Transverse colon (tissue), 4 donors: Measurements from ENCODE around the gene NRBF2. TPM values are rescaled to one million over a fixed set of nuclear protein-coding genes. Genes with fewer than 3 reads are reported as not detected.
"Not testable (repeated sequence)": the region's sequence is repeated elsewhere in the genome, so short reads cannot be mapped to it uniquely, and the experiment has no call there.

Experiments used
- DNase-seq: peaks from one replicate; pipeline ENCODE4 v3.0.0-alpha.2; 2019
- H3K27ac ChIP-seq, 4 donors: fragments of 200-600 bp; sonication (generic); 2 replicates each; pipeline ENCODE4 v1.5.1; 2016 to 2018; ENCODE audit warnings: inconsistent platforms in 4 of 4
- H3K27me3 ChIP-seq: fragments of 200-600 bp; sonication (generic); 2 replicates; pipeline ENCODE4 v1.5.1; 2017; ENCODE audit warnings: inconsistent platforms
- H3K36me3 ChIP-seq, 4 donors: fragments of 200-600 bp; sonication (generic); 2 replicates each; pipeline ENCODE4 v1.5.1; 2017 to 2019; ENCODE audit warnings: inconsistent platforms in 4 of 4
- H3K4me1 ChIP-seq, 4 donors: fragments of 200-600 bp; sonication (generic); 2 replicates each; pipeline ENCODE4 v1.5.1; 2017 to 2020; ENCODE audit warnings: inconsistent platforms in 4 of 4
- H3K4me3 ChIP-seq, 4 donors: fragments of 200-600 bp; sonication (generic); 1 replicate in 1 of 4; 2 replicates in 3 of 4; pipeline versions ENCODE4 v1.5.1 to v1.6.1; 2017 to 2019; ENCODE audit warnings: inconsistent platforms in 4 of 4
- H3K9me3 ChIP-seq, 2 donors: fragments of 200-600 bp; sonication (generic); 2 replicates each; pipeline ENCODE4 v1.5.1; 2017 to 2019; ENCODE audit warnings: inconsistent platforms in 2 of 2
- CTCF ChIP-seq, 5 experiments: fragments of 200-600 bp in 3 of 5; fragments of 450-650 bp in 2 of 5; sonication (generic) in 3 of 5; IDR thresholded peaks; 1 replicate in 2 of 5; 2 replicates in 3 of 5; pipeline ENCODE4 v1.5.1; 2016 to 2017; ENCODE audit warnings: antibody characterized with exemption in 5 of 5, inconsistent platforms in 3 of 5, mild to moderate bottlenecking in 2 of 5, moderate library complexity in 1 of 5
- EP300 ChIP-seq: sonication (generic); formaldehyde crosslinking; IDR thresholded peaks from one replicate; pipeline ENCODE4 v1.6.1; 2017; ENCODE audit warnings: antibody characterized with exemption, low read depth
- POLR2A ChIP-seq: fragments of 450-650 bp; IDR thresholded peaks from one replicate; pipeline ENCODE4 v1.6.1; 2016; ENCODE audit warnings: antibody characterized with exemption, mild to moderate bottlenecking, moderate library complexity
- POLR2AphosphoS5 ChIP-seq, 3 donors: sonication (generic); formaldehyde crosslinking; IDR thresholded peaks; one replicate each; pipeline ENCODE4 v1.6.1; 2016; ENCODE audit warnings: antibody characterized with exemption in 3 of 3
- WGBS, 2 donors: methylation state at CpG; one replicate each; pipeline ENCODE4 v1.1.5; 2018; ENCODE audit warnings: low coverage in 1 of 2; 5-methylcytosine and 5-hydroxymethylcytosine counted together
- in situ Hi-C, 4 donors: fragments of 200-750 bp; cut with MboI; loops; one replicate each; pipeline versions ENCODE4 v1.15.0 to v1.15.1; 2017; ENCODE audit warnings: low sequenced_read_pairs in 3 of 4, low pct_ligation_motif_present in 1 of 4, low pct_unique_long_range_greater_than_20kb in 1 of 4
- intact Hi-C: fragments of 100-400 bp; cut with DNase I; formaldehyde crosslinking; loops from one replicate; pipeline ENCODE4 v1.15.1; 2023; ENCODE audit warnings: low total_unique reads
- total RNA-seq, 4 donors: library from RNA; depleted of rRNA; stranded (reverse); fragments of >200 nt; gene quantifications; one replicate each; pipeline ENCODE4 v1.1.0, GENCODE V29; 2016

The NRBF2 gene
- 10 to 100 TPM in 3 of 4 donors, 1 to 10 TPM in 1; 1.4 to 21.3 (median 17.6) TPM for total RNA-seq

GRCh38 chr10:63133056-63133820 lies at the start of gene NRBF2:
Gene NRBF2 (plus strand): TSS chr10:63133328. CDS start chr10:63133471, 143 bp downstream.
- TF ChIP-seq POLR2A (peak; percentile 98), POLR2AphosphoS5 (IDR thresholded peaks at IDR 0.05) (peak; percentile 96 to 98 (median 98)), CTCF (IDR thresholded peaks at IDR 0.05) (peak in 2 of 5 experiments; percentile 3 to 9), EP300 (peak; percentile 10)
- in situ Hi-C loops: no loop called here
- intact Hi-C loops: no loop called here

DNA sequence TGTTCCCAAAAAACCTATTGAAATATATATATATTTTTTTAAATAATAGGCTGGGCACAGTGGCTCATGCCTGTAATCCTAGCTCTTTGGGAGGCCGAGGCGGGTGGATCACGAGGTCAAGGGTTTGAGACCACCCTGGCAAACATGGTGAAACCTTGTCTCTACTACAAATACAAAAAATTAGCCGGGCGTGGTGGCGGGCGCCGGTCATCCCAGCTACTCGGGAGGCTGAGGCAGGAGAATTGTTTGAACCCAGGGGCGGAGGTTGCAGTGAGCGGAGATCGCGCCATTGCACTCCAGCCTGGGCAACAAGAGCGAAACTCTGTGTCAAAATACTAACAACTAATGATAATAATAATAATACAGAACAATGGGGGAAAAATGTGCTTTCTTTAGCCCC lies 49.7 kb upstream of the NRBF2 start:
- H3K4me1 ChIP-seq, H3K4me3 ChIP-seq, DNase-seq, H3K36me3 ChIP-seq, H3K9me3 ChIP-seq, H3K27me3 ChIP-seq, H3K27ac ChIP-seq: not testable (repeated sequence)
- in situ Hi-C loops (loop anchor here (10.0 to 25.0 kb wide), 3 partner anchors 489 to 646 kb away; no protein-coding TSS in a partner anchor), intact Hi-C loops (loop anchor here (10.0 kb wide), 1 partner anchor 489 kb away; no protein-coding TSS in a partner anchor)
- 89 to 92% methylated on average over 6 to 14 of the region's 14 CpGs for WGBS, 2 donors

More at GRCh38 chr10:63133056-63133820, at the start of gene NRBF2:
- Histone ChIP-seq H3K9me3 (no peaks in the 10 kb centered on the region), H3K36me3 (no peaks in the 10 kb centered on the region), H3K4me1 (peaks cover 13 to 37% (median 16%) of the 10 kb centered on the region in 4 donors), H3K4me3 (peak within 1 kb of the TSS; percentile 70 to 97 (median 75)), H3K27me3 (no peaks in the 10 kb centered on the region), H3K27ac (peak within 1 kb of the TSS; percentile 87 to 99 (median 93))
- WGBS, 2 donors: 0 to 2% methylated on average over 6 to 28 of the region's 55 CpGs
- DNase-seq: peak; percentile 98

DNA sequence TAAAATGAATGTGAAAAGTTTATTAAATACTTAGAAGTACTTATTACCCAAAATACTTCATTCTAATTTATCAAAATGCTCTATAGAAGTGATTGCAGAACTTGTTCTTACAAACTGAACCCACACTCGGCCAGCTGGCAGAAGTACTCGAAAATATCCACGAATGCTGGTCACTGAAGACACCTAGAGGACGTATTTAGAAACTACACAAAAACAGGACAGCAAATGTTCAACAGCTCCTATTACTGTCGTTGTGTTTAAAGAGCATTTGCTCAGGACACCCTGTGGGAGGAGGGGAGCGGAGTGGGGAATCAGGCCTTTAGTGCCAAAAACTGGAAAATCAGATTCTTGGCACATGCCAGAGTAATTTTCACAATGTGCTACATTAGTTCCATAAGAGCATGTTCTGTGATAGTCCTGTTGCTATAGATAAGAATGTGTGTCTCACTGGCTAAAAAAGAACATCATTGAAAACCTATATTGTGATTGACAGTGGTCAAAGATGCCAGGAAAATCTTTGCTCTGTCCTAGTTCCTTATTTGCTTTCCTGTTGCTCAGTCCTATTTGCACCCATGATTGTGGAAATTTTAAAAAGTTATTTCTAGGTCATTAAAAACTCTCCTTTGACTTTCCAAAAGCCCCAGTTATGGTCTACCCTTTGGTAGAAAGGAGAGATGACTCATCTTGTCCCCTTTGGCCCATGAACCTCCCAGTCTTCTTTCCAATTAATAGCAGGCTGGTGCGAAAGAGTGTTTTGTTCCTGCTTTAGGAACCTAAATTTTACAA lies 49.0 kb upstream of the NRBF2 start:
- H3K36me3 ChIP-seq: no peaks in the 10 kb centered on the region
- TF ChIP-seq CTCF (IDR thresholded peaks at IDR 0.05): peak; percentile 62 to 73 (median 67)
- no peak for TF ChIP-seq POLR2AphosphoS5 (IDR thresholded peaks at IDR 0.05)
- no peak overlapping the region for H3K4me3 ChIP-seq
- 15 to 17% methylated on average over 5 to 7 of the region's 7 CpGs for WGBS, 2 donors
- peak; percentile 51 for DNase-seq
- in situ Hi-C loops: loop anchor here (10.0 to 25.0 kb wide), 3 partner anchors 489 to 647 kb away; no protein-coding TSS in a partner anchor
- H3K27me3 ChIP-seq: no peaks in the 10 kb centered on the region
- intact Hi-C loops: loop anchor here (10.0 kb wide), 1 partner anchor 489 kb away; no protein-coding TSS in a partner anchor
- no peaks in the 10 kb centered on the region for H3K4me1 ChIP-seq
- H3K27ac ChIP-seq: peak overlapping the region in 1 of 4 donors; percentile 18
- no peaks in the 10 kb centered on the region for H3K9me3 ChIP-seq

DNA sequence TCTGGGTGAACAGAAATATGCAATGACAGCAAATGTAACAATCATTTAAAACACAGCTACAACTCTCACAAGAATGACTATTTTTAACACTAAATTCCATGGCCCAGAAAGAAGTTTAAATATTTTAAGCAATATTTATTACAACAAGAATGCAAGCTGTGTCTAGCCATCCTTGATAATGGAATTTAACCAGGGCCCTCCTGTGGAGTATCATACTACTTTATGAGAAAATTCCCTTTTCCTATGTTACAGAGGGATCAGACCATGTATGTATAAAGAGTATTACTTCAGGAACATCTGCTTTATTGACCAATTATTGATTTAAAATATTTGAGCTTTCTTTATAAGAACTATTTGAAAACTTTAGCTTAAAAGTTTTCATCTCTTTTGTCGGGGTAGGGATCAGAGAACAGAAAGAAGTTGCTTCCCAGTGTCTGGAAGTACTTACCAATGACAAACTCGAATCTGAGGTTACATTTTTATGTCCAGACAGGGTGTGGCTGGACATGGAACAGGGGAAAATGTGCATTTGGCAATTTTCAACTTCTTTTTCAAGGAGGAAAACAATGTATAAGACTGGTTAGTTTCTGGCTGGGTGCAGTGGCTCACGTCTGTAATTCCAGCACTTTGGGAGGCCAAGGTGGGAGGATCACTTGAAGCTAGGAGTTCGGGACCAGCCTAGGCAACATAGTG lies 48.3 kb upstream of the NRBF2 start:
- TF ChIP-seq POLR2A (no peak), EP300 (no peak)
- intact Hi-C loops: loop anchor here (10.0 kb wide), 1 partner anchor 490 kb away; no protein-coding TSS in a partner anchor
- in situ Hi-C loops: loop anchor here (10.0 to 25.0 kb wide), 3 partner anchors 490 to 648 kb away; no protein-coding TSS in a partner anchor
- Histone ChIP-seq H3K9me3 (no peaks in the 10 kb centered on the region), H3K4me3 (no peak overlapping the region), H3K4me1 (no peaks in the 10 kb centered on the region), H3K27ac (no peak overlapping the region), H3K36me3 (no peaks in the 10 kb centered on the region), H3K27me3 (no peaks in the 10 kb centered on the region)
- 46 to 63% methylated on average over 3 to 4 of the region's 4 CpGs for WGBS, 2 donors
- no peak for DNase-seq
